NCI-H526 treated with DMSO at 0.1 percent for 48 hours (cell line): ENCODE results near the gene EPX.
"Not testable (repeated sequence)": the region's sequence is repeated elsewhere in the genome, so short reads cannot be mapped to it uniquely, and the experiment has no call there.

Experiments used
- DNase-seq: peaks from one replicate; lab custom pipeline; 2025; lab: John Stamatoyannopoulos, UW

The EPX gene, protein sequence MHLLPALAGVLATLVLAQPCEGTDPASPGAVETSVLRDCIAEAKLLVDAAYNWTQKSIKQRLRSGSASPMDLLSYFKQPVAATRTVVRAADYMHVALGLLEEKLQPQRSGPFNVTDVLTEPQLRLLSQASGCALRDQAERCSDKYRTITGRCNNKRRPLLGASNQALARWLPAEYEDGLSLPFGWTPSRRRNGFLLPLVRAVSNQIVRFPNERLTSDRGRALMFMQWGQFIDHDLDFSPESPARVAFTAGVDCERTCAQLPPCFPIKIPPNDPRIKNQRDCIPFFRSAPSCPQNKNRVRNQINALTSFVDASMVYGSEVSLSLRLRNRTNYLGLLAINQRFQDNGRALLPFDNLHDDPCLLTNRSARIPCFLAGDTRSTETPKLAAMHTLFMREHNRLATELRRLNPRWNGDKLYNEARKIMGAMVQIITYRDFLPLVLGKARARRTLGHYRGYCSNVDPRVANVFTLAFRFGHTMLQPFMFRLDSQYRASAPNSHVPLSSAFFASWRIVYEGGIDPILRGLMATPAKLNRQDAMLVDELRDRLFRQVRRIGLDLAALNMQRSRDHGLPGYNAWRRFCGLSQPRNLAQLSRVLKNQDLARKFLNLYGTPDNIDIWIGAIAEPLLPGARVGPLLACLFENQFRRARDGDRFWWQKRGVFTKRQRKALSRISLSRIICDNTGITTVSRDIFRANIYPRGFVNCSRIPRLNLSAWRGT

DNA sequence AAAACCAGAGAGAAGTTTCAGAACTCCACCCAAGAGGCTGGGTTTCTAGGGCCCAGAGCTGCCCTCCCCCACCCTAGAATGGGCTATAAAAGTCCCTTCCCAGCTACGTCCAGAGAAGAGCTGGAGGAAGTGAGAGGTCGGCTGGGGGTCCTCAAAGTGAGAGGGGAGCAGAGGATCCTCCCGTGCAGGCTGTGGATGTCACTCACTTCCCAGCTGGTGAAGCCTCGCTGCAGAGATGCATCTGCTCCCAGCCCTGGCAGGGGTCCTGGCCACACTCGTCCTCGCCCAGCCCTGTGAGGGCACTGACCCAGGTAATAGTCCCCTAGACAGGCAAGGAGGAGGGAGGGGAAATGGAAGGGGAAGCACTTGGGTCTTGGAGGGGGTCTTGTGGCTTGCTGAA lies at the start of gene EPX:
EPX (plus strand) TSS at position 115 of the 400 bp plus-strand sequence; CDS start at position 236, 121 bp downstream.
- DNase-seq: no peak

DNA sequence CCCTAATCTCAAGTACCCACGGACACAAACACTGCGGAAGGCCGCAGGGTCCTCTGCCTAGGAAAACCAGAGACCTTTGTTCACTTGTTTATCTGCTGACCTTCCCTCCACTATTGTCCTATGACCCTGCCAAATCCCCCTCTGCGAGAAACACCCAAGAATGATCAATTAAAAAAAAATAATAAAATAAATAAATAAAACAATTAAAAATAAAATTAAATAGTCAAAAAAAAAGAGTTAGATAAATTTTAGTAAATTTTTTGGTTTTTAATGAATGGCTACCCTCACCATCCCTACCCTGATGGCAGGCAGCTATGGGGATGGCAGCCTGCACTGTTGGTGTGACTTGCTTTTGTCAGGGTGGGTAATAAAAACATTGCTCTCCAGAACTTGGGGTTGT lies 49.2 kb upstream of the EPX start:
- not testable (repeated sequence) for DNase-seq

DNA sequence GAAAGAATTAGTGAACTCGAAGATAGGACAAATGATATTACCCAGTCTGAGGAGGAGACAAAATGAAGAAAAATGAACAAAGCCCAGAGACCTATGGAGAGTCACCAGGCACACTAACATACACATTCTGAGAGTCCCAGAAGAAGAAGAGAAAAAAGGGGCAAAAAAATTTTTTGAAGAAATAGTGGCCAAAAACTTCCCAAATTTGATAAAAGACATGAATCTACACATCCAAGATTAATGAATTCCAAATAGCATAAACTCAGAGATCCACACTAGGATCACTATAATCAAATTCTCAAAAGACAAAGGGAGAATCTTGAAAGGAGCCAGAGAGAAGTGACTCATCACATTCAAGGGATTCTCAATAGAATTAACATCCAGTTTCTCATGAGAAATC lies 47.7 kb upstream of the EPX start:
- no peak for DNase-seq

DNA sequence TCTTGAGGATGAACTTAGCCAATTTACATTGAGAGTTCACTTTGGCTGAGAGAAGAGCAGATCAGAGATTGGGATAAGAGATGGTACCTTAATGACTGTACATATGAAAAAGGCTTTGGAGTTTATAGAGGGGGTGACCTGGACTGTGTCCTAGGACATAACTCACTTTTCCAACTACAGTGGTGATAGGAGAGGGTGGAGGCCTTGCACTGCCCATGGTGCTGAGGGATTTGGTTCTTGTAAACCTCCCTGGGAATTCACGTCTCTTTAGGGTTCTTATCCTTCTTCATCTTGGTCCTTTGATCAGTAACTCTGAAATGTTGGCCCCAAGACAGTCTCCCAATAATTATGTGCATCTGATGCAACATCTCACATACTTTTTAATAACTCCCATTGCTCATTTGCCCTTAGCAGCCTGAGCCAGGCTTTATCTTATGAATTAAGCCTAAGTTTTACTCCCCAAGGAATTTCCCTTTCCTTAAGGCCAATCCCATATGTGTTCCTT lies 44.5 kb upstream of the EPX start, which contains the start of gene OR4D1:
OR4D1 (plus strand) TSS at position 455 of the 505 bp plus-strand sequence. CDS start 6,770 bp downstream, outside the sequence.
- DNase-seq: no peak

DNA sequence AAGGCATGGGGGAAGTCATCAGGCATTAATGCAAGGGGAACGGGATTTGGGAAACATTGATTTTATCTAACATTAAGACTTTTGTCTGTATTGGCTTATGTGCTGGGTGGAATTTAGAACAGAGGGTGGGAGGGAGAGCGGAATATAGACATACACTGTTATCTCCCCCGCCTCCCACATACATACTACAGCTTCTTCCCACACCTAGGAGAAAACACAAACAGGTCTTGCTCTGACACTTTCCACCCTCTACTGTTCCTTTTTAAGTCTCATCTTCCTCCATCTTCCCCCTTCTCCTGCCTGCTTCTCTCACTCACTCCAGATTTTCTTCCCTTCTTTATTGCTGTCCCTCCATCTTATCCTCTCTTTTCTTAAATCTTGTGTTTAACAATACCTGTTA lies 43.9 kb upstream of the EPX start:
- no peak for DNase-seq

DNA sequence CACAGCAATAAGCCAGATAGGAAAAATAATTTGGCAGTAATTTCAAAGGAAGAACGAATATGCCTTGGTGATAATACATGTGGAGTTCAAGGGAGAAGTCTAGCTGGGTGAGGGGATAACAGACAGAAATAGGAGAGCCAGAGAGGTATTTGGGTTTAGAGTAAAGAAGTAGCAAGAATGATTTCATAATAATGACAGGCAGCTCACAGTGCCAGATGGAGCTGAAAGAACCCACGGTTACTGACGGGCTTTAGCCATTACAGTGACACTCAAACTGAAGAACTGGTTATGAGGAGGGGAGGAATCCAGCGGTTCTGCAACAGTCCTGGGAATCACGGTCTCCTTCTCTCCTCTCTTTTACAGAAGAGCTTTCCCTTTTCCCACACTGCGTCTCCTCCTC lies 42.1 kb upstream of the EPX start:
- no peak for DNase-seq

DNA sequence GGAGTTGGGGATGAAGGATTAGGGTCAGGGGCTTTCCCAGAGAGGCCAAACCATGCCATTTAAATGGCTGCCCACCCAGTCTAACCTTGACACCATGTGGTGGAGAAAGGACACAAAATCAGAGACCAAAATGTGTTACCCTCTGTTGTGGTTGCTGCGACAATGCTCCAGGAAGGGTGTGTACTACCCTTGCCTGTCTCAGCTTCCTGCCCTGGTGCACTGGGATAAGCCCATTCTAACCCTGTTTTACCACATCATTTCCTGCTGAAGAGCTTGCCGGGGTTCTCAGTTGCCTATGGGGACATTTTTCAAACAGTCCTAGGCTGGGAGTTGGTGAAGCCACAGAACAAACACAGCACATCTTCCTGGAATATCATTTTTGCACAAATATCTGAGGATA lies 39.5 kb upstream of the EPX start:
- no peak for DNase-seq

DNA sequence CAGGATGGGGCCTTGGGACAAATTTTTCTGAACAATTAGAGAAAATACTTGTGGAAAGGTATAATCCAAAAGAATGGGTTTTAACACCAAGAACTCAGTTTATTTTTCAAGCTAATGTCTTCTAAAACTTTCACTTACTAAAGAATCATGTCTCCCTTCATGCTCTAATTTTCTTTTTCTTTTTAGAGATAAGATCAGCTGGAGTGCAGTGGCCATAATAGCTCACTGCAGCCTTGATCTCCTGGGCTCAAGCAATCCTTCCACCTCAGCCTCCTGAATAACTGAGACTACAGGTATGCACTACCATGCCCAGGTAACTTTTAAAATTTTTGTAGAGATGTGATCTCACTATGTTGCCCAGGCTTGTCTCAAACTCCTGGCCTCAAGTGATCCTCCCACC lies 38.9 kb upstream of the EPX start:
- no peak for DNase-seq

DNA sequence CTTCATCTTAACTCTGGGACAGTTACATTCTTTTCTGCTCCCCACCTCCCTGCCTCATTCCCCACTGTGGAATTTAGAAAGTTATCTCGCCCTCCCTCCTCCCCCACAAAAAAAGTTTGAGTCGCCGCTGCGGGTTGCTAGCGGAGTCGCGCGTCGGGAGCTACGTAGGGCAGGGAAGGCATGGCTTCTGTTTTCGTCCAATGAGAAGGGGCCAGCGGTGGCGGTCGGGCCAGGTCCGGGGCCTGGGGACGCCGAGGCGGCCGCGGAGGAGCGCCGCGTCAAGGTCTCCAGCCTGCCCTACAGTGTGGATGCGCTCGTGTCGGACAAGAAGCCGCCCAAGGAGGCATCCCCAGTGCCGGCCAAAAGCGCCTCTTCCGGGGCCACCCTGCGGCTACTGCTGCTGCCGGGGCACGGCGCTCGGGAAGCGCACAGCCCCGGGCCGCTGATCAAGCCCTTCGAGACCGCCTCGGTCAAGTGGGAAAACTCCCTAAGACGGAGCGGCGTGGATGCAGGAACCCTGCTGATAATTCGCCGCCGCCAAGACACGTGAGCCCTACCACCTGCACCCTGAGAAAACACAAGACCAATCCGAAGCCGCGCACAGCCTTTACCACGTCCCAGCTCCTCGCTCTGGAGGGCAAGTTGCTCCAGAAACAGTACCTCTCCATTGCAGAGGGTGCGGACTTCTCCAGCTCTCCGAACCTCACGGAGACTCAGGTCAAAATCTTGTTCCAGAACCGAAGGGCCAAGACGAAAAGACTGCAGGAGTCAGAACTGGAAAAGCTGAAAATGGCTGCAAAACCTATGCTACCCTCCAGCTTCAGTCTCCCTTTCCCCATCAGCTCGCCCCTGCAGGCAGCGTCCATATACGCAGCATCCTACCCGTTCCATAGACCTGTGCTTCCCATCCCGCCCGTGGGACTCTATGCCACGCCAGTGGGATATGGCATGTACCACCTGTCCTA lies 35.4 kb upstream of the EPX start:
- peak; percentile 61 for DNase-seq

DNA sequence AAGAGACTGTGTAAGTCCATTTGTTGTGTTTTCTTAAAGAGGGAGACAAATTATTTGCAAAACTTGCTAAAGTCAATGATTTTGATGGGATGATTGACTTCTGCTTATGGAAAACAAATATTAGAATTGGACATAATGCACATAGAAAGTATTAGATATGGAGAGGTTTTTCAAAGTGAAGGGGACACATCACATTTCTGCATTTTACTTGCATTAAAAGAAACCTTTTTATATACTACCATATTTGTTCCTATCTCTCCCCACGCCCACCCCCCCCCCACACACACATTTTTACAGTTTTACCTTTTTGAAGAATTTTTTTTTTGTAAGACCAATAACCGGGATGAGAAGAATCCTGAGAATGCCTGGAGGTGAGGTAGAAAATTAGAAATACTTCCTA lies 34.3 kb upstream of the EPX start:
- no peak for DNase-seq

DNA sequence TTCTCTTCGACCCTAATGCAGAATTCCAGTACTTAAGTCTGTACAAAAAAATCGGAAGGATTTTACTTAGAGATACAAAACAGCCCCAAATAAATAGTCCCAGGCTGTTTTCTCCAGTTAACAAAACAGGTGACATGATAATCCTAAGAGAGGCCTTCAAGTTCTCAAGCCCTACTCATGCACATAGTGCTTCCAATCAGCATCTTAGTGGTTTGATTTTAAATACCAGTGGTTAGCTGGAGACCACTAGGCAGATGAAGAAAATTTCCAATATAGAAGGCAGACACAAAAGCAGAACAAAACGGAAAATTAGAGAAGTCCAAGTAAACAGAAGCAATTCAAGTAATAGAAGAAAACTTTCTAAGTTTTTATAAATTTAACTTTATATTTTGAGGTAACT lies 31.0 kb upstream of the EPX start:
- no peak for DNase-seq

DNA sequence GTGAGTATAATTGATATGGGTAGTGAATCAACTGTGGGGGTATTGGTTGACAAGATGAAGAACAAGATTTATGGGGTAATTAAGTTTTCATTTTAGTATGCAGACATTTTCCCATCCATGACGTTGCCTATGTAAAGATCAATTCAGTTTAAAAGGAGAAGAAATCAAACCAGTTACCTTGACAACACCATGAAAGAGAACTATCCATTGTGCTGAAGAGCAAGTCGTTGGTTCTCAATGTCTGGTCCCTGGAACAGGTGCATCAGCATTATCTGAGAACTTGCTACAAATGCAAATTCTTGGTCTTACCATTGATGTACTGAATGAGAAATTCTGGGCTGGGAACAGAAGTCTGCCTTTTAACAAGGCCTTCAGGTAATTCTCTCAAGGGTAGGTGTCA lies 26.5 kb upstream of the EPX start:
- DNase-seq: no peak

DNA sequence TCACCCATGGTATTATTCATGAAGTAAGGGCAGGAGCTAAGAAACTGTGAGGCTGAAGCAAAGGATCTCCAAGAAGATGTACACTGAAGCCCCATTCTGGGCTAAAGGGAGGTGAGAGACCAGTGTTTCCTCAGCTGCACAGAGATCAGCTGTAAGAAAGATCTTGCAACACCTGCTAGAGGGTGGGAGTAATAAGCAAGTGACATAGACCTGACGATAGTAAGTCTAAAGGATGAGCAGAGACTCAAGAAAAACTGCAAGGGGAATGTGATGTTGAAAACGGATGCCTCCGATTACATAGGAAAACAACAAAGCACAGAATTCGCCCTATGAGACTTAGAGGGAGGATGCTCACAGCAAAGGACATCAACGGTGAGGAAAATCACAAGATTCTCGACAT lies 25.8 kb upstream of the EPX start, which contains the start of gene OR4D2:
OR4D2 (plus strand) TSS at position 301 of the 400 bp plus-strand sequence. CDS start 2,674 bp downstream, outside the sequence.
- DNase-seq: no peak

DNA sequence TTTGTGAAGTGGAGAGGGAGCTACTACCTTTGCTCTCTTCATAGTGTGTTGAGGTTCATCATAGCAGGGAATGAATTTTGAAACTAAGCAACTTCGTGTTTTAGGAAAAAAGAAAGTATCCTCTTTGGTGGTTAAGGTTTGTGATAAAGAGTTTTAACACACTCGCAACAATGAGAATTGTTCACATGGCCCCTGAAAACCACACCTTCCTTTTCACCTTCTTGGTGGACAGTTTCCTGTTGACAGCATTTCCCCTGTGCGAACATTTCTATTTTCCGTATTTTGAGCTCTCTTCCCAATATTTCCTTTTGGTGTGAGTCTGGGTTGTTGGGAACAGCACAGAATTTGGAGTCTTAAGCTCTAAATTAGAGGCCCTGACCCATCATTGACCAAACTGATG lies 21.9 kb upstream of the EPX start:
- DNase-seq: no peak

DNA sequence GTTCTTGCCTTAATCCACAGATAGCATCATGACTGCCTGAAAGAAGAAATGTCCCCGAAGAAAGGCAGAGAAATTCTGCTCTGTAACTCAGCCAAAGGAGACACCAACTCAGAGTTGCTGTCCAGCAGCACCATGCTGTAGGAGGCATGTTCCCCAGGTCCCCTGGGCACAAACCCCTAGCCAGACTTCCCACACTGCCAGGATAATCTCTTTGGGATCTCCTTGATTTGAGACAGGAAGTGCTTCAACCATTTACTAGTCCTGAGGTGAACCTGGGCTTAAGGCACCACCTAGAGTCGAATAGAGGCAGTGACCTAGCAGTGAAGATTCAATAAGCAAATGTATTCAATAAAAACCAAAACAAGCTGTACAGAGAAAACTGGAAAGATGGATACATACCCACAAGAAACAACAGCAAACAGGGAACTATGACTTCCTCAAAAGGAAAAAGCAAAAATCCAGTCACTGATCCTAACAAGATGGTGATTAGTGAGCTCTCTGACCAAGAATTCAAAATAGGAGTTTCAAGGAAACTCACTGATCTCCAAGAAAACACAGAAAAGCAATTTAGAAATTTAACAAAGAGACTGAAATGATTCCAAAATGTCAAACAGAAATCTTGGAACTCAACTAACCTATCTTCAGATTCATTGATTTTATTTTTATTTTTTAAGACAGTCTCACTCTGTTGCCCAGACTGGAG lies 20.0 kb upstream of the EPX start:
- DNase-seq: peak; percentile 68

DNA sequence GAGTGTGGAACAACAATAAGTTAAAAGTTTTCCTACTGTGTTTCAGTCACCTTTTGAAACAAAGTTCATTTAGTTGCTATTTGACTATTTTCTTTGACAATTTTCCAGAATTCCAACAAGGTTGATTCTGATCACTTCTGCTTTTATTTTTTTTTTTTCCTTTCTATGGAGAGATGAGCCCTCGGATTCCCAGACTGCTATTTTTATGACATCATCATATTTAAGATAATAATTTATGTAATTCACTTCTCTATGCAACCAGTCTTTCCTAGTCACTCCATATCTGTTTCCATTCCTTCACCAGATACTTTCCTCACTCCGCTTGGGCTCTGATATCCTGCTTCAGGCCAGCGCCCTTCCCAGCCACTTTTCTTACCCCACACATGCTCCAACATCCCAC lies 17.7 kb upstream of the EPX start:
- DNase-seq: no peak

DNA sequence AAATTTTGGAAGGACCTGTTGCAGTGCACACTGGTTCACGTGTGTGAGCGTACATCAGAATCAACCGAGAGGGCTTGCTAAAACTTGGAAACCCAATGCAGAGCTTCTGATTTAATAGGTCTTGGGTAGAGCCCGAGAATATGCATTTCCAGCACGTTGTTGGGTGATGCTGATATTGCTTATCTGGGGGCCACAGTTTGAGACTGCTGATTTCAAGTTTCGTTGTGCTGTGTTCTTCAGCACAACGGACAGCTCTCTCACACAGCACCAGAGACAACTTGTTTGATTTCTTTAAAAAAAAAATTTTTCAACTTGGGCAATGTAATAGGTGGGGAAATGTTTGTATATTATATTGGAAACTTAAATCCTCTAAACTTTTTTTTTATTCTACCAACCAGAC lies 16.3 kb upstream of the EPX start:
- DNase-seq: no peak

DNA sequence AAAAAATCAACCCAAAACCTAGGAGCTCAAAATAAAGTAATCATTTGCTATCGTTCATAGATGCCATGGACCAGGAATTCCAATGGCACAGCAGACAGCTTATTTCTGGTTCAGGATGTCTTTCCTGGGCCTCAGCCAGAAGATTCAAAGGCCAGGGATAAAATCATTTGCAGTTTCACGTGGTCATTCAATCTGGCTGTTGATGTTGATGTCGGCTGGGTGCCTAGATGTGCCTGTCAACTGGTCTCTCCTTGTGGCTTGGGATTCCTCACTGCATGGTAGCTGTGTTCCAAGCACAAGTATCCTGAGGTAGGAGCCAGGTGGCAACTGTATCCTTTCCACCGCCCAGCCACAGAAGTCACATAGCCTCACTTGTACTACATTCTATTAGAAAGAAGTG lies 10.7 kb upstream of the EPX start:
- no peak for DNase-seq

DNA sequence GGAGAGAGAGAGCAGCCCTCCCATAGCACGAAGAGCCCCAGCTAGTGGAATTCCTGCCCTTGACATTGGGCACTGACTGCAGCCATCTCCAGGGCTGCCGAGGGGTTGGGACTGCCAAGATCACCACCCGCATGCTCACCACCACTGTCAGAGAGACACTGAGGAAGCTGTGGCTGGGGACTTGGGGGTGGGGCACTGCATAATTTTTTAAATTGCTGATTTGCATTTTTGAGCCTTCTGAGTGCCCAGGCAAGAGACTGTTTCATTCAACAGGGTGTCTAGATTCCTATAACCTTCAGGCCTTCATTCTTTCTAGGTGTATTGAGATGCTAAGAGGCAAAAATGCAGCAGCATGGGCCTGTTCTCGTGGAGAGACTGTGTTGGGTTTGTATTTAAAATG lies 9.0 kb upstream of the EPX start:
- DNase-seq: no peak

DNA sequence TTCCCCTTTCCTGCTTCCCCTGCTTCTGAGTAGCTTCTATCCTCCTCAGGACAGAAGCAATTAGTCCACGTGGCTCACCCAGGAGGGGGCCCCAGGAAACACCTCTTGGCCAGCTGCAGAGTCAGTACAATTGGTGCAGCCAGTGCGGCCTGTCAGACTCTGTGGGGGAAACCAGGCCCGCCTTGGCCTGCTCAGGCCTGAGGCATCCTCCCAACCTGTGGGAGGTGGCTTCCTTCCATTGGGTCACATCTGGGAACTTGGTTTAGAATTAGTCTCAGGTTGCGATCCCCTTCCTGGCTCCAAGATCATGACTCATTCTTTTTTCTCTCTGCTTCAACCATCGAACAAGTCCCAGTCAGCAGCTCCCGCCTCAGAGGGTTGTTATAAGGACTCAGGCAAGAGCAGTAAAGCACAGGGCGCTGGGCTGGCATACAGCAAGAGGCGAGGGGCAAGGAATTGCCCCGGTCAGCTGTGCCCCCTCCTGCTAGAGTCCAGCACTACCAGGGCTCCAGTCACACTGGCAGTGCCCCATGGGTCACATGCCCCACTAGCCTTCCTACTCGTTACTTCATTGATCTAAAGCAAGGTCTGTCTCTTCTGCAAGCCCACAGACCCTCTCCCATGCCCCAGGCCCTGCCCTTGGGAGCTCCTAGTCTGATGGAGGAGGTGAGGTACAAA lies 8.1 kb upstream of the EPX start:
- no peak for DNase-seq
